ENCODE data around the gene KIAA0513. TPM values are rescaled to one million over a fixed set of nuclear protein-coding genes. Genes with fewer than 3 reads are reported as not detected.
A peak's percentile ranks its signal among the peaks of the same experiment; 100 is the strongest.

Gene KIAA0513
- total RNA-seq, 1 donor from 2014 or later, result 12.5 TPM

- no peak overlapping the region for H3K4me3 ChIP-seq (ENCODE audit: low read depth, low read length)
- TF ChIP-seq CTCF (conservative IDR thresholded peaks at IDR 0.05; ENCODE audit: low read depth, low read length), result no peak
- no peak for DNase-seq (ENCODE audit: low read depth)
These were observed 23.6 kb upstream of the KIAA0513 start for GRCh38 chr16:85003725-85004586.

- TF ChIP-seq CTCF (conservative IDR thresholded peaks at IDR 0.05; ENCODE audit: low read depth, low read length), result no peak
- no peak overlapping the region for H3K4me3 ChIP-seq (ENCODE audit: low read depth, low read length)
- peak; percentile 76 for DNase-seq (ENCODE audit: low read depth)
These were observed 22.9 kb upstream of the KIAA0513 start for GRCh38 chr16:85004587-85005205.

- no peak for DNase-seq (ENCODE audit: low read depth)
- H3K4me3 ChIP-seq (ENCODE audit: low read depth, low read length), result no peak overlapping the region
- no peak for TF ChIP-seq CTCF (conservative IDR thresholded peaks at IDR 0.05; ENCODE audit: low read depth, low read length)
These were observed 22.1 kb upstream of the KIAA0513 start for GRCh38 chr16:85005285-85006069.

GRCh38 chr16:85006639-85007038 lies 21.0 kb upstream of the KIAA0513 start:
- DNase-seq (ENCODE audit: low read depth), result no peak
- H3K4me3 ChIP-seq (ENCODE audit: low read depth, low read length), result no peak overlapping the region
- TF ChIP-seq CTCF (conservative IDR thresholded peaks at IDR 0.05; ENCODE audit: low read depth, low read length), result no peak

- no peak overlapping the region for H3K4me3 ChIP-seq (ENCODE audit: low read depth, low read length)
- no peak for TF ChIP-seq CTCF (conservative IDR thresholded peaks at IDR 0.05; ENCODE audit: low read depth, low read length)
- no peak for DNase-seq (ENCODE audit: low read depth)
These were observed 19.9 kb upstream of the KIAA0513 start for GRCh38 chr16:85007496-85008214.

- no peak for TF ChIP-seq CTCF (conservative IDR thresholded peaks at IDR 0.05; ENCODE audit: low read depth, low read length)
These were observed 19.3 kb upstream of the KIAA0513 start for GRCh38 chr16:85008271-85008670.

More at GRCh38 chr16:85008271-85008670, 19.3 kb upstream of the KIAA0513 start:
- H3K4me3 ChIP-seq (ENCODE audit: low read depth, low read length), result peak overlapping the region; percentile 16
- no peak for DNase-seq (ENCODE audit: low read depth)
